ENCODE data around the gene SUN5. TPM values are rescaled to one million over a fixed set of nuclear protein-coding genes. Genes with fewer than 3 reads are reported as not detected.

SUN5 gene
- total RNA-seq, 1 donor from 2014 or later = not detected

GRCh38 chr20:33026779-33027759, 22.8 kb upstream of the SUN5 start:
- no peak for DNase-seq (ENCODE audit: low read depth in 2 of 2)

- DNase-seq (ENCODE audit: low read depth in 2 of 2) = no peak
These were observed 22.0 kb upstream of the SUN5 start for GRCh38 chr20:33026072-33026778.

- DNase-seq (ENCODE audit: low read depth in 2 of 2) = no peak
These were observed 21.2 kb upstream of the SUN5 start for GRCh38 chr20:33025318-33025876.

GRCh38 chr20:33024609-33025317, 20.5 kb upstream of the SUN5 start:
- no peak for DNase-seq (ENCODE audit: low read depth in 2 of 2)

- no peak for DNase-seq (ENCODE audit: low read depth in 2 of 2)
These were observed 20.0 kb upstream of the SUN5 start for GRCh38 chr20:33024243-33024560.

GRCh38 chr20:33023439-33024242, 19.4 kb upstream of the SUN5 start:
- DNase-seq (ENCODE audit: low read depth in 2 of 2) = no peak

GRCh38 chr20:33022694-33023438, 18.6 kb upstream of the SUN5 start:
- no peak for DNase-seq (ENCODE audit: low read depth in 2 of 2)

- no peak for DNase-seq (ENCODE audit: low read depth in 2 of 2)
These were observed 18.1 kb upstream of the SUN5 start for GRCh38 chr20:33022289-33022688.

- DNase-seq (ENCODE audit: low read depth in 2 of 2) = no peak
These were observed 17.6 kb upstream of the SUN5 start for GRCh38 chr20:33021879-33022278.

GRCh38 chr20:33020278-33021161, 16.3 kb upstream of the SUN5 start:
- DNase-seq (ENCODE audit: low read depth in 2 of 2) = no peak

- no peak for DNase-seq (ENCODE audit: low read depth in 2 of 2)
These were observed 15.4 kb upstream of the SUN5 start for GRCh38 chr20:33019465-33020277.

GRCh38 chr20:33018169-33018931, 14.1 kb upstream of the SUN5 start:
- no peak for DNase-seq (ENCODE audit: low read depth in 2 of 2)

GRCh38 chr20:33017542-33017941, 13.3 kb upstream of the SUN5 start:
- no peak for DNase-seq (ENCODE audit: low read depth in 2 of 2)

- DNase-seq (ENCODE audit: low read depth in 2 of 2) = no peak
These were observed 12.4 kb upstream of the SUN5 start for GRCh38 chr20:33016581-33017109.

GRCh38 chr20:33015700-33016580, 11.7 kb upstream of the SUN5 start:
- DNase-seq (ENCODE audit: low read depth in 2 of 2) = no peak

- DNase-seq (ENCODE audit: low read depth in 2 of 2) = no peak
These were observed 10.9 kb upstream of the SUN5 start for GRCh38 chr20:33015114-33015484.

Measured in lung microvascular endothelial cell (primary cell).